Colonic mucosa (tissue), 4 donors: Measurements from ENCODE around the gene RAB3IP. TPM values are rescaled to one million over a fixed set of nuclear protein-coding genes. Genes with fewer than 3 reads are reported as not detected.
"Not testable (repeated sequence)": the region's sequence is repeated elsewhere in the genome, so short reads cannot be mapped to it uniquely, and the experiment has no call there.

Experiments
- DNase-seq: peaks from one replicate; pipeline ENCODE4 v3.0.0-alpha.2; 2020
- H3K27ac ChIP-seq: fragments of 200-600 bp; one replicate; pipeline ENCODE4 v1.8.0; 2021
- H3K27me3 ChIP-seq: fragments of 200-600 bp; one replicate; pipeline ENCODE4 v1.8.0; 2021
- H3K36me3 ChIP-seq: fragments of 200-600 bp; one replicate; pipeline ENCODE4 v1.8.0; 2021
- H3K4me1 ChIP-seq: fragments of 200-600 bp; one replicate; pipeline ENCODE4 v1.8.0; 2021; ENCODE audit warnings: mild to moderate bottlenecking
- H3K4me3 ChIP-seq: fragments of 200-600 bp; one replicate; pipeline ENCODE4 v1.8.0; 2021
- H3K9ac ChIP-seq, 2 donors: one replicate each; pipeline ENCODE4 v1.7.0; 2013; ENCODE audit warnings: control low read depth in 2 of 2, low read depth in 2 of 2, low read length in 2 of 2
- H3K9me3 ChIP-seq: fragments of 200-600 bp; one replicate; pipeline ENCODE4 v1.8.0; 2021
- CTCF ChIP-seq: fragments of 200-600 bp; IDR thresholded peaks from one replicate; pipeline ENCODE4 v1.8.0; 2022; ENCODE audit warnings: antibody characterized with exemption, mild to moderate bottlenecking
- intact Hi-C: fragments of 100-400 bp; cut with DNase I; formaldehyde crosslinking; loops from one replicate; pipeline ENCODE4 v1.14.1; 2022
- total RNA-seq, 2 donors: library from RNA; stranded (reverse); fragmentation: NEBNext Ultra II Directional in 1 of 2; extraction: Animal tissue kit (Norgen Biotek cat#: 25700) in 1 of 2; gene quantifications; one replicate each; pipeline ENCODE4 v1.2.1, GENCODE V29; 2021
- donor health status: healthy.
- donor health status: DM: no; HTN: no; CAD: no.
- donor health status: DM: no; HTN: no; CAD: no.

Gene RAB3IP
- total RNA-seq, 2 donors from 2014 or later, result 34.5 to 43.6 TPM

GRCh38 chr12:69844416-69844815, 105.8 kb downstream of the RAB3IP start:
- Histone ChIP-seq H3K36me3 (no peaks in the 10 kb centered on the region), H3K9ac (no peak overlapping the region), H3K27ac (no peak overlapping the region), H3K4me1 (no peaks in the 10 kb centered on the region), H3K9me3 (no peaks in the 10 kb centered on the region), H3K4me3 (no peak overlapping the region), H3K27me3 (no peaks in the 10 kb centered on the region)
- no peak for TF ChIP-seq CTCF
- intact Hi-C loops, result no loop called here
- no peak for DNase-seq

- H3K9ac ChIP-seq, result no peak overlapping the region
- no peaks in the 10 kb centered on the region for H3K4me1 ChIP-seq
- no peaks in the 10 kb centered on the region for H3K27me3 ChIP-seq
- TF ChIP-seq CTCF, result no peak
- no peak overlapping the region for H3K27ac ChIP-seq
- H3K4me3 ChIP-seq, result no peak overlapping the region
- intact Hi-C loops, result no loop called here
- no peaks in the 10 kb centered on the region for H3K9me3 ChIP-seq
- no peak for DNase-seq
- no peaks in the 10 kb centered on the region for H3K36me3 ChIP-seq
Observed at GRCh38 chr12:69844836-69845235, 106.2 kb downstream of the RAB3IP start.

- H3K27me3 ChIP-seq, result no peaks in the 10 kb centered on the region
- no peak overlapping the region for H3K4me3 ChIP-seq
- no peak for DNase-seq
- intact Hi-C loops, result no loop called here
- no peak for TF ChIP-seq CTCF
- H3K36me3 ChIP-seq, result no peaks in the 10 kb centered on the region
- no peak overlapping the region for H3K9ac ChIP-seq
- no peaks in the 10 kb centered on the region for H3K4me1 ChIP-seq
- no peak overlapping the region for H3K27ac ChIP-seq
- no peaks in the 10 kb centered on the region for H3K9me3 ChIP-seq
Observed at GRCh38 chr12:69846976-69847375, 108.3 kb downstream of the RAB3IP start.

- no peak for DNase-seq
- Histone ChIP-seq H3K9me3 (no peaks in the 10 kb centered on the region), H3K4me3 (no peak overlapping the region), H3K9ac (no peak overlapping the region), H3K27ac (no peak overlapping the region), H3K36me3 (no peaks in the 10 kb centered on the region), H3K27me3 (no peaks in the 10 kb centered on the region), H3K4me1 (no peaks in the 10 kb centered on the region)
- intact Hi-C loops, result no loop called here
- TF ChIP-seq CTCF, result no peak
Observed at GRCh38 chr12:69851976-69852375, 113.3 kb downstream of the RAB3IP start.

- H3K4me1 ChIP-seq, H3K27ac ChIP-seq, H3K4me3 ChIP-seq, H3K9me3 ChIP-seq, intact Hi-C loops, H3K9ac ChIP-seq, H3K27me3 ChIP-seq, H3K36me3 ChIP-seq, DNase-seq: not testable (repeated sequence)
Observed at GRCh38 chr12:69853176-69853961, 114.7 kb downstream of the RAB3IP start.

- no peak overlapping the region for H3K9ac ChIP-seq
- no peak overlapping the region for H3K4me3 ChIP-seq
- no peaks in the 10 kb centered on the region for H3K27me3 ChIP-seq
- no peak for TF ChIP-seq CTCF
- H3K4me1 ChIP-seq, result no peaks in the 10 kb centered on the region
- intact Hi-C loops, result no loop called here
- no peak for DNase-seq
- no peaks in the 10 kb centered on the region for H3K9me3 ChIP-seq
- no peak overlapping the region for H3K27ac ChIP-seq
- H3K36me3 ChIP-seq, result no peaks in the 10 kb centered on the region
Observed at GRCh38 chr12:69866698-69867097, 128.0 kb downstream of the RAB3IP start.
